Hippocampal formation (tissue), 2 donors: ENCODE results near the gene EZR.
"Not testable (repeated sequence)": the region's sequence is repeated elsewhere in the genome, so short reads cannot be mapped to it uniquely, and the experiment has no call there.

ENCODE experiments used
- DNase-seq, 2 donors: peaks; one replicate each; lab custom pipeline; 2025; lab: John Stamatoyannopoulos, UW

Gene EZR

DNA sequence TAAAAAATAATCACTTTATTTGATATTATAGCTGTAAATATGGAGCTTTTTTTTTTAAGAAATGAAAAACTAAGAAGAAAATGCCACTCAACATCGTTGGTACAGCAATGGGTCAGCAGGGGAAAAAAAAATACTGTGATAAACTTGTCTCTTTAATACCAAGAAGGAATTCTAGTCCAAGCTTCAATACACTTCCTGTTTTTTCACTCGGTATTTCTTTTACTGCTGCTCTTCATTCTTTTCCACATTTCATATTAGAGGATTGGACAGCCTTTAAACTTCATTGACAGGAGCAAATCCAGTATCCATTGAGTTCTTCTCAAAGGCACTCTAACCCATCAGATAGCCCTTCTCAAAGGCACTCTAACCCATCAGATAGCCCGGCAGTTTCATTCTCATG, 22.2 kb upstream of the EZR start:
- no peak for DNase-seq

- no peak for DNase-seq
These were observed 21.3 kb upstream of the EZR start for GRCh38 chr6:158840465-158840864.

DNA sequence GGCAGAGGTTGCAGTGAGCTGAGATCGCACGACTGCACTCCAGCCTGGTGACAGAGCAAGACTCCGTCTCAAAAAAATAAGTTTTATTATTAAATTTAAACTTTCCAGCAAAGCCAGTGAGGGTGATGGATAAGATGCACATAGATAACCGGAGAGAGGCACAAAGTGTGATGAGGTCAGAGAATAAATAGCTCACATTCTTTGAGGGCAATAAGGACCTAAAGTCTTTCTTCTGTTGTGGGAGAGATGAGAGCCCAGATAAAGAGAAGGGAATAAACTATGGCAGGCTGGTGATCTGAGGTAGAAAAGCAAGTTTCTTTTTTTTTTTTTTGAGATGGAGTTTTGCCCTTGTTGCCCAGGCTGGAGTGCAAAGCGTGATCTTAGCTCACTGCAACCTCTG, 20.6 kb upstream of the EZR start:
- DNase-seq = no peak

DNA sequence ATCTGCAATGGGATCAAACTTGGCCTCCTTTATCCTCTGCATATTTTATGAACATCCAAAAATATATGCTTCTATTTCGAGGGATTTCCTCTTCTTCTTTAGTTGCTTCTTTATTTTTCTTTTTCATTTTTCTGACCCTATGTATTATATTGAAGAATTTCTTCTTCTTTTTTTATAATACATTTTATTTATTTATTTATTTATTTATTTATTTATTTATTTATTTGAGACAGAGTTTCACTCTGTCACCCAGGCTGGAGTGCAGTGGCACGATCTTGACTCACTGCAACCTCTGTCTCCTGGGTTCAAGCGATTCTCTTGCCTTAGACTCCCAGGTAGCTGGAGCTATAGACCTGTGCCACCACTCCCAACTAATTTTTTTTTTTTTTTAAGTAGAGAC, 19.6 kb upstream of the EZR start:
- not testable (repeated sequence) for DNase-seq

- no peak for DNase-seq
These were observed 18.8 kb upstream of the EZR start for GRCh38 chr6:158837684-158838625.

- DNase-seq = no peak
These were observed 17.6 kb upstream of the EZR start for GRCh38 chr6:158836625-158837311.

- DNase-seq = no peak
These were observed 16.6 kb upstream of the EZR start for GRCh38 chr6:158835616-158836221.

- DNase-seq = no peak
These were observed 15.7 kb upstream of the EZR start for GRCh38 chr6:158834675-158835385.

- DNase-seq = not testable (repeated sequence)
These were observed 13.6 kb upstream of the EZR start for GRCh38 chr6:158832807-158833206.

GRCh38 chr6:158832026-158832425, 12.9 kb upstream of the EZR start:
- no peak for DNase-seq

DNA sequence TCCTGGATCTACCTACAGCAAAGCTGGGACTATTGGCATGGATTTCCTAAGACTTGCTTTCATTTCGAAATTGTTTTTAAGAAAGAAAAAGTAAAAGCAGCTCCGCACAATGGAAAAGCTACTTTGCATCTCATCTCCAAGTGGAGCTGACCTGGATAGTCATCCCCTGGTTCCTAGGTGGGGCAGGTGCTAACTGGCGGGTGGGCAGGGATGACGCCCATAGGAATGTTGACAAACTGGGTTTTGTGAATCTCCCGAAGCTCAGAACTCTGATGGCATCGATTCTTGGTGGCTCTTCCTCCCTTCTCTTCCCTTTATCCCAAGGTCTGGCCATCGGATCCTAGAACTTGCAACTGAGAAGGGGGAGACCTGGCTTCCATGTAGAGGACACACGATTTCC, 12.4 kb upstream of the EZR start:
- DNase-seq = no peak

GRCh38 chr6:158830736-158831135, 11.6 kb upstream of the EZR start:
- DNase-seq = no peak

GRCh38 chr6:158828807-158829206, 9.6 kb upstream of the EZR start:
- DNase-seq = no peak

GRCh38 chr6:158826819-158827501, 7.8 kb upstream of the EZR start:
- no peak for DNase-seq

GRCh38 chr6:158825951-158826306, 6.8 kb upstream of the EZR start:
- no peak for DNase-seq

- no peak for DNase-seq
These were observed 6.1 kb upstream of the EZR start for GRCh38 chr6:158825038-158825950.

GRCh38 chr6:158823616-158824015, 4.4 kb upstream of the EZR start:
- not testable (repeated sequence) for DNase-seq

DNA sequence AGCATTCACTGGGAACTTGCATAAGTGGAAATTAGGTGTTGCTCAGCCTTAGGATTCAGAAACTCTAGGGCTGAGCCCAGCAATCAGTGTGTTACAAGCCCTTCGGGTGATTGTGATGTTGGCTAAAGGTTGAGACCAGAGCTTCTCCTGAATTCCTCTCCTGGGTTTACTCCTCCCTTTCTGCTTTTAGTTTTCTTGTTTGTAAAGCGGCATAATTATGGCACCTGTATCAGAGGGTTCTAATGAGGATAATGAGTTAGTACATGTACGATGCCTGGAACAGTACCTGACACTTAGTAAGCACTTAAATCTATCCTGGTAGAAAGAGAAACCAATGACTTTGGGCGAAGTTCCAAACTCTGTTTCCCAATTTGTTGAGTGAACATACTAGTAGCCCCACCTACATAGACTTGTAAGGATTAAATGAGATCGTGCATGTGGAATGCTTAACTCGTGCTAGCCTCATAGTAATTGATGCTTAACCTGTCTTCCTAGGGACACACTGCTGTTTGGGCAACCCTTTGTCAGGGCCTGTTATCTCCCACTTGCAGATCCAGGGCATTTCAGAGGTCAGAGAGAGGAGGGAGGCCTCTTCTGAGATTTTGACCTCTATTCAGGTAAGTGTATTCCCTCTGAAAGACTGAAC, 932 bp upstream of the EZR start:
- DNase-seq = no peak

- DNase-seq = no peak
These were observed 471 bp downstream of the EZR start for GRCh38 chr6:158818581-158819212.
